MG63 (cell line): ENCODE results near the gene FLOT2. TPM values are rescaled to one million over a fixed set of nuclear protein-coding genes. Genes with fewer than 3 reads are reported as not detected.
A peak's percentile ranks its signal among the peaks of the same experiment; 100 is the strongest.
"Not testable (repeated sequence)": the region's sequence is repeated elsewhere in the genome, so short reads cannot be mapped to it uniquely, and the experiment has no call there.

ENCODE experiments used
- DNase-seq: peaks from one replicate; pipeline ENCODE4 v3.0.0-alpha.2; 2020
- H3K27me3 ChIP-seq: fragments of 250-450 bp; sonication (Bioruptor Pico); 2 replicates; pipeline ENCODE4 v1.5.1; 2020; ENCODE audit warnings: mild to moderate bottlenecking, moderate library complexity
- H3K36me3 ChIP-seq: fragments of 250-450 bp; sonication (Bioruptor Pico); 2 replicates; pipeline ENCODE4 v1.5.1; 2020; ENCODE audit warnings: mild to moderate bottlenecking, moderate library complexity
- H3K4me3 ChIP-seq: fragments of 250-450 bp; sonication (Bioruptor Pico); 2 replicates; pipeline ENCODE4 v1.5.1; 2020; ENCODE audit warnings: mild to moderate bottlenecking, moderate library complexity
- H3K9me3 ChIP-seq: fragments of 250-450 bp; sonication (Bioruptor Pico); 2 replicates; pipeline ENCODE4 v1.5.1; 2020; ENCODE audit warnings: mild to moderate bottlenecking, moderate library complexity
- total RNA-seq: library from RNA; depleted of rRNA; stranded (reverse); fragments of >200 nt; shearing (Covaris generic); gene quantifications from 2 replicates; pipeline ENCODE4 v1.2.3, GENCODE V29; 2014; ENCODE audit warnings: low replicate concordance

The FLOT2 gene
- total RNA-seq, 1 experiment from 2014 or later = 85.2 TPM

DNA sequence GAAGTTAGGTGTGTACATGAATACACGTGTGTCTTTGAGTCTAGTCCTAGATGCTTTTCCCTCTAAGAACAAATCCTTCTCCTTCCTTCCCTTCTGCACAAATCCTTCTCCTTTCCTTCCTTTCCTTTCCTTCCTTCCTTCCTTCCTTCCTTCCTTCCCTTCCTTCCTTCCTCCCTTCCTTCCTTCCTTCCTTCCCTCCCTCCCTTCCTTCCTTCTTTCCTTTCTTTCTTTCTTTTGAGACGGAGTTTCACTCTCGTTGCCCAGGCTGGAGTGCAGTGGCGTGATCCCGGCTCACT, 6.0 kb upstream of the FLOT2 start:
- H3K9me3 ChIP-seq, DNase-seq, H3K27me3 ChIP-seq: not testable (repeated sequence)
- peaks cover 35% of the 10 kb centered on the region for H3K36me3 ChIP-seq
- H3K4me3 ChIP-seq = peak overlapping the region; percentile 53

- Histone ChIP-seq H3K36me3 (peaks cover 30% of the 10 kb centered on the region), H3K27me3 (peaks cover 2% of the 10 kb centered on the region; the same call in 1 of the 2 replicates), H3K9me3 (no peaks in the 10 kb centered on the region), H3K4me3 (peak within 1 kb of the TSS; percentile 53)
- peak; percentile 92 for DNase-seq
Observed at GRCh38 chr17:28902819-28903545, 5.4 kb upstream of the FLOT2 start, which contains the start of gene DHRS13. Gene DHRS13, minus strand, starts transcription at chr17:28903079. Its CDS starts 135 bp downstream, at chr17:28902944.

DNA sequence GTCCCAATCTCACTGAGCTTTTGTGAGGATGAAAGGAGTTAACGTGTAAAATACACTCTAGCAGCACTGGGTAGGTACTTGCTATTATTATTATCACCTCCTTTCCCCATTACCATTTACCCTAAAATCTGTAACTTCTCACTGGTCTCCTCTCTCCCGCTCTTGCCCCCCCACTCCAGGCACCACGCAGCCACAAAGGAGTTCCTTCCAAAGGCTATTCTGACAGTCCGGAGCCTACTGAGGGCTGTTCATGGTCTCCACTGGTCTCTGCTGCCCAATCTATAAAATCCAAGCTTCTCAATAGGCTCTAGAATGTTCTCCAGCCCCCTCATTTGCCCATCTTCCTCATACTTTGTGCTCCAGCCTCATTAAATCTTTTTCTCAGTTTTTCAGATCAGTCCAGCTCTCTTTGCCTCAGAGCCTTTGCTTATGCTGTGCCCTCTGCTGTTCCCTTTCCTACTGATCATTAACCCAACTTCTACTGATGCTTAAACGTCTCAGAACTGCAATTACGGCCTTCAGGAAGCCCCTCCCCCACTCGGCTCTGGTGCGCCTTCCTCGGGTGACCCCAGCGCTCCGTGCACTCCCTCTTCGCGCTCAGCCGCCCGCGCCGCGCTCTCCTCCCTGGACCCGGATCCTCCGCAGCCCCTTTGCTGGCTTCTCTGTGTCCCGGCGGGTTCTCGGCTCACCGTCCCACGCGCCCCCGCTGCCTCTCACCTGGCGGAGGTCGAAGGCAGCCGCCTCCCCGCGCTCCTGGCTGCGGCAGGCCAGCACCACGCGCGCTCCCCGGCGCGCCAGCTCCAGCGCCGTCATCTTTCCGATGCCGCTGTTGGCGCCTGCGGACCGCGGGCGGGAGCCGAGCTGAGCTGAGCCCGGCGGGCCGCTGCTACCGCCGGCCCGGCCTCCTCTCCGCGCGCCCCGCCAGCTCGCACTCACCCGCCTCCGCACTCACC, 4.6 kb upstream of the FLOT2 start:
- Histone ChIP-seq H3K27me3 (peaks cover 2% of the 10 kb centered on the region; the same call in 1 of the 2 replicates), H3K9me3 (no peaks in the 10 kb centered on the region), H3K4me3 (peak overlapping the region; percentile 53), H3K36me3 (peaks cover 21% of the 10 kb centered on the region)
- DNase-seq = peak; percentile 23

DNA sequence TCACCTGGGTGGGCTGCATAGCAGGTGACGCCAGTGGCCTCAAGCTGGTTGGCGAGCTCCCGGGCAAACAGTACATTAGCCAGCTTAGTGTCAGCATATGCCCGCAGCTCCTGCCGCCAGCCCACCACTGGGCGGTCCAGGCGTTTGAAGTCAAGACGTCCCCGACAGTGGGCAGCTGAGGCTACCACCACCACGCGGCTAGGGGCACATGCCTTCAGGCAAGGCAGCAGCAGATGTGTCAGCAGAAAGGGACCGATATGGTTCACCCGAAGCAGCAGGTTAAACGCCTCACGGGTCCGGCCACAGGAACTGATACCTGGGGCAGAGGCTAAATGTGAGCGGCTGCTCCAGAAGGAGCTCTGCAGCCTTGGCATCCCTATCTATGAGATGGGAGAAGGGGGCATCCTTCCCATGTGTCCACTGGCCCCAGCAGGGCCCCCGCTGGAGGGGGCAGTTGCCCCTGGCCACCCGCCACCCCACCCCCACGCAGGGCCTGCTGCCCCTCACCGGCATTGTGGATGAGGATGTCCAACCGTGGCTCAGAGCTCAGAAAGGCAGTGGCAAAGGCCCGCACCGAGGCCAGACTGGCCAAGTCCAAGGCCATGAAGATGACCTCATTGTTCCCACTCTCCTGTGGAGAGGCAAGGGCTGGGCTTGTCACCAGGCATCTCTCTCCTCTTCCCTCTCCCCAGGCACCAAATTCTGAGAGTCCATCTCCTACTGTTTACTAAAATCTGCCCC, 3.6 kb upstream of the FLOT2 start:
- peaks cover 2% of the 10 kb centered on the region; the same call in 1 of the 2 replicates for H3K27me3 ChIP-seq
- no peak overlapping the region for H3K4me3 ChIP-seq
- H3K36me3 ChIP-seq = peaks cover 11% of the 10 kb centered on the region
- H3K9me3 ChIP-seq = no peaks in the 10 kb centered on the region
- no peak for DNase-seq

DNA sequence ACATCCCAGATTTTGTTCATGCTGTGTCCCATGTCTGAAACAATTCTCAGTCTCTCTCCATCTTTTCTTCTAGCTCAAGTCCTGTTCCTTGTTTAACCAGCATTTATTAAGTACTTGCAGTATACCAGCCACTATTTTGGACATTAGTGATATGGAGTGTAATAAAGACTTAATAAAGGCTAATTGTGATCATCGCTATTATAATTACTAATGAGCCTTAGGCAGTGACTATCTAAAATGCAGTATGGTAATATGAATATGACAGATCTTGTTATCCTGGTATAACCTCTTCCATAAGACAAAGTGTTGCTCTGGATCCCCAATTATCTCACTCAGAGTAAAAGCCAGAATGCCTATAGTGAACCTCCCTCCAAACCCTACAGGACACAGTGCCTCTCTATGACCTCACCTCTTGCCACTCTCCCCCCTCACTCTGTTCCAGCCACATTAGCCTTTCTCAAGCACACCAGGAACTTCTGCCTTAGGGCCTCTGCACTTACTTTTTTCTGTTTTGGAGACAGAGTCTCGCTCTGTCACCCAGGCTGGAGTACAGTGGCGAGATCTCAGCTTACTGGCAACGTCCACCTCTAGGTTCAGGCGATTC, 1.8 kb upstream of the FLOT2 start:
- Histone ChIP-seq H3K36me3 (no peaks in the 10 kb centered on the region), H3K9me3 (no peaks in the 10 kb centered on the region), H3K4me3 (no peak overlapping the region), H3K27me3 (peaks cover 2% of the 10 kb centered on the region; the same call in 1 of the 2 replicates)
- DNase-seq = no peak

DNA sequence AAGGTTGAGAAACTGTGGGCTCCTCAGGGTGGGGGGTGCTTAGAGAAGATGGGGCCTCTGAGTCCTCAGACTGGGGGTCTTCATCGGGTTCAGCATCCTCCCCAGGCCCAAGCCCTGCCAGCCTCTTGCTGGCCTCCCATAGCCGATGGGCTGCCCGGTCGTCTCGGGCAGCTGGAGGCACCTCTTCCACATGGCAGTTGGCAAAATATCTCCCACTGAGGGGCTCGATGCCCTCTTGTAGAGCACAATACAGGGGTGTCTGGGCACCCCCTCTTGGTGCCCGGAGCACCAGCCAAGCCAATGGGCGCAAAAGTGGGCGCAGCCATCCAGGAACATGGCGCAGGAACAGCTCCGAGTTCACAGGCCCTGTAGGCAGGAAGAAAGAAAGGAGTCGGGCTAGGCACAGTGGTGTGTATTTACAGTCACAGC, 1.0 kb upstream of the FLOT2 start:
- no peak overlapping the region for H3K4me3 ChIP-seq
- H3K27me3 ChIP-seq = peaks cover 2% of the 10 kb centered on the region; the same call in 1 of the 2 replicates
- peaks cover 4% of the 10 kb centered on the region; the same call in 1 of the 2 replicates for H3K36me3 ChIP-seq
- no peak for DNase-seq
- H3K9me3 ChIP-seq = no peaks in the 10 kb centered on the region

DNA sequence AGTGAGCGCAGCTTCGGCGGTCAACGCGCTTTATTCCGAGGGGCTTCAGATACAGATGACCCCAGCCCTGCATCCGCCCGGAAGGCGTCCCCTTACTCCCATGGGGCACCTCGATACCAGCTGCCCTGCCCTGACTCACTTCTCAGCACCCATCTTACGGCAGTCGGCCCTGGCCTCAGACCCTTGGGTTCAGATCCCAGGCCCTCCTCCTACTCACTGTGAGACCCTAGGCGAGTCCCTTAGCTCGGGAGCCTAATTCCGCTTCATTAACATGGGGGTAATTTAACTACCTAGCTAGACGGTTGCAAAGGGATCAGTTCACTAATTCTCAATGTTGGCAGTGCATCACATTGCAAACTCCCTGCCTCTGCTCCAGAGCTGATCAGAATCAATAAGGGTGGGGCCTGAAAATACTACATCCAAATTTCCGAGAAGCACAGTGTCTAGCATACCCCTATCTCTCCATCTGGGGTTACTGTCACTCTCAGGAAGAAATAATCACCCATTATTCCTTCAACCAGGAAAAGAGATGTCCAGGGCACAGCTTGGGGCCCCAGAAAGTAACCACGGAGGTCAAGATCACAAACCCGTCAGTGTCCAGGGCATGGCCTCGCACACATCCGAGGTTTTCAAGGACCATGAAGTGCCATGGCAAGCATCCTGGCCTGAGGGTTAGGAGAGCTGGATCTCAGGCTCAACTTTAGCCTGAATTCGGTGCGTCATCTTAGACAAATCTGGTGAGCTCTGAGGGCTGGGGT, 415 bp upstream of the FLOT2 start:
- peaks cover 2% of the 10 kb centered on the region; the same call in 1 of the 2 replicates for H3K27me3 ChIP-seq
- no peaks in the 10 kb centered on the region for H3K9me3 ChIP-seq
- H3K36me3 ChIP-seq = peaks cover 4% of the 10 kb centered on the region; the same call in 1 of the 2 replicates
- peak overlapping the region; percentile 87 for H3K4me3 ChIP-seq
- DNase-seq = no peak

- Histone ChIP-seq H3K9me3 (no peaks in the 10 kb centered on the region), H3K36me3 (peaks cover 7% of the 10 kb centered on the region), H3K27me3 (no peaks in the 10 kb centered on the region), H3K4me3 (peak overlapping the region; percentile 87)
- no peak for DNase-seq
Observed at GRCh38 chr17:28896491-28896883, 1.0 kb downstream of the FLOT2 start.

GRCh38 chr17:28895794-28896447, 1.6 kb downstream of the FLOT2 start:
- H3K9me3 ChIP-seq = no peaks in the 10 kb centered on the region
- no peak for DNase-seq
- H3K36me3 ChIP-seq = peaks cover 11% of the 10 kb centered on the region
- H3K27me3 ChIP-seq = no peaks in the 10 kb centered on the region
- H3K4me3 ChIP-seq = peak overlapping the region; percentile 87

DNA sequence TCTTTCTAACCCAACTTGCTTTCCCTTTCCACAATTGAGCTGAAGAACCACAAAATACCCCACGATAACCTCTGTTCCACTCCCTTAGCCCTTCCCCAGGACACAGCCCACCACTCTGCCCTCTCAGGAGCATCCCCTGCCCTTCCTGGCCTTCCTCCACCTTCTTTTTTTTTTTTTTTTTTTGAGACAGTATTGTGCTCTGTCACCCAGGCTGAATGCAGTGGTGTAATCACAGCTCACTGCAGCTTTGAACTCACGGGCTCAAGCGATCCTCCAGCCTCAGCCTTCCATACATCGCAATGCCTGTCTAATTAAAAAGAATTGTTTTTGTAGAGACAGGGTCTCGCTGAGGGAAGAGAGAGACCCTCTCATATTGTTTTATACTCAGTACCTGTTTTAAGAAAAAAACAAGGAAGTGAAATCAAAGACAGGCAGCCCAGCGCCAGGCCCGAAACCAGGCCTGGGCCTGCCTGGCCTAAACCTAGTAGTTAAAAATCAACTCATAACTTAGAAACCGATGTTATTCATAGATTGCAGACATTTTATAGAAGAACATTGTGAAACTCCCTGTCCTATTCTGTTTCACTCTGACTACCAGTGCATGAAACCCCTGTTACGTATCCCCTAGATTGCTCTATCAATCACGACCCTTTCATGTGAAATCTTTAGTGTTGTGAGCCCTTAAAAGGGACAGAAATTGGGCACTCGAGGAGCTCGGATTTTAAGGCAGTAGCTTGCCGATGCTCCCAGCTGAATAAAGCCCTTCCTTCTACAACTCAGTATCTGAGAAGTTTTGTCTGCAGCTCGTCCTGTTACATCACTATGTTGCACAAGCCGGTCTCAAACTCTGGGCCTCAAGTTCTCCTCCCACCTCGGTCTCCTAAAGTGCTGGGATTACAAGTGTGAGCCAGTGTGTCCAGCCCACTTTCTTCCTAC, 4.0 kb downstream of the FLOT2 start:
- H3K27me3 ChIP-seq, DNase-seq, H3K4me3 ChIP-seq, H3K9me3 ChIP-seq: not testable (repeated sequence)
- H3K36me3 ChIP-seq = peaks cover 11% of the 10 kb centered on the region

DNA sequence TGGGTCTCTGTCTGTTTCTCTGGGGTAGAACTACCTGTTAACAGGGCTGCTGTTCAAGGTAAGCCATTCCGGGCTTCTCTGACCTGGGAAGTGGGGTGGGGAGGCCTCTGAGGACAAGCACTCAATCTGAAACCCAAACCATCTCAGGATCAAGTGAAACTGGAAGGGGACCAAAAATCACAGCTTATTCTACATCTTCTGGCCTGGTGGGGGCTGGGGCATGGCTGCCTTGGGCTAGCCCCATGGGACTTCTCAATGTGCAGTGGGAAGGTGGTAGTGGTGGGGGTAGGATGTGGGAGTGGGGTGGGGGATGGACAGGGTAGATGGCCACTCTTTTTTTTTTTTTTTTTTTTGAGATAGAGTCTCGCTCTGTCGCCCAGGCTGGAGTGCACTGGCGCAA, 5.5 kb downstream of the FLOT2 start:
- no peak overlapping the region for H3K4me3 ChIP-seq
- DNase-seq = no peak
- H3K36me3 ChIP-seq = peaks cover 11% of the 10 kb centered on the region

DNA sequence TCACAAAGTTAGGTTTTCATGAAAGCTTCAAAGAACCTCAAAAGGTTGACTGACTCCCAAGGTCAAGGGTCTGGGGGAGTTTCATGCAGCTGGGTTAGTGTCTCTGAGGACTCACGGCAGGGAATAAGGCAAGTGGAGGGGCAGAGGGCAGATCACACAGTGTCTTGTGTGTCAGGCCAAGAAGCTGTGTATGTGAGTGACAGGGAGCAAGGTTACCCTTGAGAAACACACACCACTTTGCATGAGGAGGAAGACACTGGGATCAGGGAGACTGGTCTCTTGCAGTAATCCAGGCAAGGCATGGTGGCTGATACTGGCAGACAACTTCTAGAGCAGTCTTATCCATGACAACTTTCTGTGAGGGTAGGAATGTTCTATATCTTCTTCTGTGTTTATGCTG, 6.3 kb downstream of the FLOT2 start:
- peaks cover 11% of the 10 kb centered on the region for H3K36me3 ChIP-seq
- DNase-seq = no peak

More for the DNA sequence above, 5.5 kb downstream of the FLOT2 start:
- Histone ChIP-seq H3K27me3 (no peaks in the 10 kb centered on the region), H3K9me3 (no peaks in the 10 kb centered on the region)

GRCh38 chr17:28889996-28890395, 7.5 kb downstream of the FLOT2 start:
- Histone ChIP-seq H3K4me3 (no peak overlapping the region), H3K9me3 (no peaks in the 10 kb centered on the region), H3K36me3 (peaks cover 14% of the 10 kb centered on the region), H3K27me3 (no peaks in the 10 kb centered on the region)
- DNase-seq = no peak

More for the DNA sequence above, 6.3 kb downstream of the FLOT2 start:
- Histone ChIP-seq H3K9me3 (no peaks in the 10 kb centered on the region), H3K4me3 (no peak overlapping the region), H3K27me3 (no peaks in the 10 kb centered on the region)

GRCh38 chr17:28888832-28889231, 8.7 kb downstream of the FLOT2 start:
- H3K9me3 ChIP-seq = no peaks in the 10 kb centered on the region
- H3K4me3 ChIP-seq = no peak overlapping the region
- H3K36me3 ChIP-seq = peaks cover 13% of the 10 kb centered on the region
- H3K27me3 ChIP-seq = no peaks in the 10 kb centered on the region
- no peak for DNase-seq
